BE2C (cell line): ENCODE data around the gene CRTC1.
"Not testable (repeated sequence)": the region's sequence is repeated elsewhere in the genome, so short reads cannot be mapped to it uniquely, and the experiment has no call there.

Source experiments
- DNase-seq: peaks from one replicate; pipeline ENCODE4 v3.0.0-alpha.2; 2020
- H3K27me3 ChIP-seq: fragments of 250-450 bp; sonication (Bioruptor Pico); 2 replicates; pipeline ENCODE4 v1.5.1; 2020; ENCODE audit warnings: mild to moderate bottlenecking
- H3K36me3 ChIP-seq: fragments of 250-450 bp; sonication (Bioruptor Pico); 2 replicates; pipeline ENCODE4 v1.5.1; 2020; ENCODE audit warnings: mild to moderate bottlenecking
- H3K4me1 ChIP-seq: fragments of 250-450 bp; sonication (Bioruptor Pico); 2 replicates; pipeline ENCODE4 v1.5.1; 2020
- H3K4me3 ChIP-seq: 2 replicates; pipeline ENCODE4 v1.5.1; 2011; ENCODE audit warnings: low read depth, low read length
- H3K9me3 ChIP-seq: fragments of 250-450 bp; sonication (Bioruptor Pico); 2 replicates; pipeline ENCODE4 v1.5.1; 2020
- CTCF ChIP-seq: IDR thresholded peaks from 2 replicates; pipeline ENCODE4 v1.5.1; 2012; ENCODE audit warnings: mild to moderate bottlenecking, low read depth, low read length

CRTC1 gene

GRCh38 chr19:18672044-18672451 lies 11.4 kb upstream of the CRTC1 start:
- DNase-seq = peak; percentile 63
- H3K36me3 ChIP-seq = peaks cover 18% of the 10 kb centered on the region
- no peaks in the 10 kb centered on the region for H3K27me3 ChIP-seq
- H3K4me3 ChIP-seq = no peak overlapping the region
- no peaks in the 10 kb centered on the region for H3K9me3 ChIP-seq
- peaks cover 33% of the 10 kb centered on the region for H3K4me1 ChIP-seq
- TF ChIP-seq CTCF = no peak

GRCh38 chr19:18672606-18673337 lies 10.7 kb upstream of the CRTC1 start:
- Histone ChIP-seq H3K4me3 (no peak overlapping the region), H3K27me3 (no peaks in the 10 kb centered on the region), H3K9me3 (no peaks in the 10 kb centered on the region), H3K4me1 (peaks cover 38% of the 10 kb centered on the region), H3K36me3 (peaks cover 15% of the 10 kb centered on the region)
- DNase-seq = no peak
- peak; percentile 36 for TF ChIP-seq CTCF

GRCh38 chr19:18674616-18675015 lies 8.9 kb upstream of the CRTC1 start:
- no peak for TF ChIP-seq CTCF
- no peak for DNase-seq
- H3K4me1 ChIP-seq = peaks cover 41% of the 10 kb centered on the region
- H3K27me3 ChIP-seq = no peaks in the 10 kb centered on the region
- H3K4me3 ChIP-seq = no peak overlapping the region
- no peaks in the 10 kb centered on the region; the same call in 1 of the 2 replicates for H3K36me3 ChIP-seq
- no peaks in the 10 kb centered on the region for H3K9me3 ChIP-seq

- no peak overlapping the region for H3K4me3 ChIP-seq
- TF ChIP-seq CTCF = peak; percentile 50
- H3K4me1 ChIP-seq = peaks cover 30% of the 10 kb centered on the region
- peak; percentile 31 for DNase-seq
- H3K9me3 ChIP-seq = no peaks in the 10 kb centered on the region
- no peaks in the 10 kb centered on the region for H3K27me3 ChIP-seq
- H3K36me3 ChIP-seq = no peaks in the 10 kb centered on the region; the same call in 1 of the 2 replicates
Measured at GRCh38 chr19:18675779-18676178, 7.7 kb upstream of the CRTC1 start.

GRCh38 chr19:18676692-18677091 lies 6.8 kb upstream of the CRTC1 start:
- no peaks in the 10 kb centered on the region; the same call in 1 of the 2 replicates for H3K36me3 ChIP-seq
- no peaks in the 10 kb centered on the region for H3K27me3 ChIP-seq
- no peak for TF ChIP-seq CTCF
- DNase-seq = no peak
- peaks cover 25% of the 10 kb centered on the region for H3K4me1 ChIP-seq
- no peak overlapping the region for H3K4me3 ChIP-seq
- H3K9me3 ChIP-seq = no peaks in the 10 kb centered on the region

- peaks cover 21% of the 10 kb centered on the region for H3K4me1 ChIP-seq
- no peaks in the 10 kb centered on the region; the same call in 1 of the 2 replicates for H3K36me3 ChIP-seq
- no peak for TF ChIP-seq CTCF
- H3K27me3 ChIP-seq = no peaks in the 10 kb centered on the region
- no peak overlapping the region for H3K4me3 ChIP-seq
- DNase-seq = no peak
- H3K9me3 ChIP-seq = no peaks in the 10 kb centered on the region
Measured at GRCh38 chr19:18677156-18677555, 6.3 kb upstream of the CRTC1 start.

GRCh38 chr19:18680148-18680547 lies 3.3 kb upstream of the CRTC1 start:
- H3K36me3 ChIP-seq, H3K9me3 ChIP-seq, H3K4me3 ChIP-seq, DNase-seq, H3K27me3 ChIP-seq: not testable (repeated sequence)
- peaks cover 17% of the 10 kb centered on the region for H3K4me1 ChIP-seq
